MM.1S (cell line): ENCODE results near the gene LRRK1.

Experiments used
- DNase-seq: peaks from one replicate; pipeline ENCODE4 v3.0.0-alpha.2; 2015
- H2AFZ ChIP-seq: fragments of 300-600 bp; sonication (generic); 2 replicates; pipeline ENCODE4 v1.6.0; 2016; ENCODE audit warnings: antibody characterized with exemption, low read length
- H3F3A ChIP-seq: fragments of 300-600 bp; sonication (generic); 2 replicates; pipeline ENCODE4 v1.6.1; 2016; ENCODE audit warnings: mild to moderate bottlenecking, antibody characterized with exemption, low read length, moderate library complexity, mixed read lengths; ENCODE audit not compliant: insufficient read depth
- H3K27ac ChIP-seq: fragments of 300-600 bp; sonication (generic); 2 replicates; pipeline ENCODE4 v1.5.1; 2016; ENCODE audit warnings: mild to moderate bottlenecking, low read length
- H3K27me3 ChIP-seq: fragments of 300-600 bp; sonication (generic); replicated peaks from 2 replicates; pipeline ENCODE4 v1.6.0; 2016; ENCODE audit warnings: low read length; ENCODE audit not compliant: insufficient read depth
- H3K36me3 ChIP-seq: fragments of 300-600 bp; sonication (generic); replicated peaks from 2 replicates; pipeline ENCODE4 v1.6.1; 2016; ENCODE audit warnings: mild to moderate bottlenecking, low read length, mixed read lengths; ENCODE audit not compliant: insufficient read depth
- H3K4me1 ChIP-seq: fragments of 300-600 bp; sonication (generic); 2 replicates; pipeline ENCODE4 v1.6.1; 2016; ENCODE audit warnings: low read length, mixed read lengths
- H3K4me2 ChIP-seq: fragments of 300-600 bp; sonication (generic); 2 replicates; pipeline ENCODE4 v1.6.0; 2016; ENCODE audit warnings: low read depth, low read length
- H3K4me3 ChIP-seq: fragments of 300-600 bp; sonication (generic); 2 replicates; pipeline ENCODE4 v1.5.1; 2016; ENCODE audit warnings: low read length, mixed read lengths
- H3K79me2 ChIP-seq: fragments of 300-600 bp; sonication (generic); 2 replicates; pipeline ENCODE4 v1.6.1; 2016; ENCODE audit warnings: mixed run types, low read length, mixed read lengths
- H3K9ac ChIP-seq: fragments of 300-600 bp; sonication (generic); 2 replicates; pipeline ENCODE4 v1.6.1; 2016; ENCODE audit warnings: low read length, mixed read lengths
- H3K9me2 ChIP-seq: fragments of 300-600 bp; sonication (generic); replicated peaks from 2 replicates; pipeline ENCODE4 v1.6.1; 2016; ENCODE audit warnings: mild to moderate bottlenecking, low read length, mixed read lengths; ENCODE audit not compliant: insufficient read depth
- H3K9me3 ChIP-seq: fragments of 300-600 bp; sonication (generic); replicated peaks from 2 replicates; pipeline ENCODE4 v1.6.1; 2016; ENCODE audit warnings: mild to moderate bottlenecking, low read length, mixed read lengths; ENCODE audit not compliant: insufficient read depth
- H4K20me1 ChIP-seq: fragments of 300-600 bp; sonication (generic); 2 replicates; pipeline ENCODE4 v1.6.1; 2016; ENCODE audit warnings: mild to moderate bottlenecking, low read length, moderate library complexity, mixed read lengths; ENCODE audit not compliant: insufficient read depth
- CTCF ChIP-seq: fragments of 300-600 bp; sonication (generic); IDR thresholded peaks from 2 replicates; pipeline ENCODE4 v1.5.1; 2016; ENCODE audit warnings: antibody characterized with exemption, low read length, mixed read lengths
- EZH2 ChIP-seq: fragments of 300-600 bp; sonication (generic); optimal IDR thresholded peaks from 2 replicates; pipeline ENCODE3; 2017; ENCODE audit warnings: low read depth, mild to moderate bottlenecking, antibody characterized with exemption, low read length, mixed read lengths
- EZH2phosphoT487 ChIP-seq: fragments of 300-600 bp; sonication (generic); IDR thresholded peaks from 2 replicates; pipeline ENCODE4 v1.6.1; 2018; ENCODE audit warnings: antibody characterized with exemption, low read length

Gene LRRK1

GRCh38 chr15:100939791-100940190 lies 20.6 kb downstream of the LRRK1 start:
- H3K27ac ChIP-seq = no peak overlapping the region
- DNase-seq = no peak
- peaks cover 67% of the 10 kb centered on the region for H3K79me2 ChIP-seq
- no peaks in the 10 kb centered on the region for H3K9me2 ChIP-seq
- H3K9ac ChIP-seq = no peak overlapping the region
- no peaks in the 10 kb centered on the region for H3K9me3 ChIP-seq
- no peak overlapping the region for H2AFZ ChIP-seq
- 0 out of 2 replicates have a peak, but pooled peaks cover 5% of the 10 kb centered on the region for H3K4me1 ChIP-seq
- H3K27me3 ChIP-seq = no peaks in the 10 kb centered on the region
- H4K20me1 ChIP-seq = no peaks in the 10 kb centered on the region
- no peak for TF ChIP-seq EZH2phosphoT487
- no peak for TF ChIP-seq CTCF
- no peak for TF ChIP-seq EZH2
- H3K36me3 ChIP-seq = no peaks in the 10 kb centered on the region
- H3F3A ChIP-seq = no peaks in the 10 kb centered on the region
- H3K4me2 ChIP-seq = no peak overlapping the region
- H3K4me3 ChIP-seq = no peak overlapping the region

- no peak for DNase-seq
- H3K9me2 ChIP-seq = no peaks in the 10 kb centered on the region
- H3K4me1 ChIP-seq = 0 out of 2 replicates have a peak, but pooled peaks cover 5% of the 10 kb centered on the region
- no peak overlapping the region for H3K27ac ChIP-seq
- no peaks in the 10 kb centered on the region for H4K20me1 ChIP-seq
- no peak overlapping the region for H2AFZ ChIP-seq
- no peak overlapping the region for H3K4me3 ChIP-seq
- no peaks in the 10 kb centered on the region for H3K9me3 ChIP-seq
- H3K4me2 ChIP-seq = no peak overlapping the region
- no peaks in the 10 kb centered on the region for H3F3A ChIP-seq
- peaks cover 61% of the 10 kb centered on the region for H3K79me2 ChIP-seq
- TF ChIP-seq EZH2 = no peak
- TF ChIP-seq EZH2phosphoT487 = no peak
- no peak for TF ChIP-seq CTCF
- H3K36me3 ChIP-seq = no peaks in the 10 kb centered on the region
- H3K9ac ChIP-seq = no peak overlapping the region
- no peaks in the 10 kb centered on the region for H3K27me3 ChIP-seq
These were observed 21.7 kb downstream of the LRRK1 start for GRCh38 chr15:100940767-100941379.

- no peak overlapping the region for H3K4me3 ChIP-seq
- no peak overlapping the region for H3K27ac ChIP-seq
- no peak overlapping the region for H2AFZ ChIP-seq
- no peaks in the 10 kb centered on the region for H3K9me2 ChIP-seq
- no peak overlapping the region for H3K9ac ChIP-seq
- peaks cover 55% of the 10 kb centered on the region for H3K79me2 ChIP-seq
- H3K9me3 ChIP-seq = no peaks in the 10 kb centered on the region
- 0 out of 2 replicates have a peak, but pooled peaks cover 5% of the 10 kb centered on the region for H3K4me1 ChIP-seq
- H3K36me3 ChIP-seq = no peaks in the 10 kb centered on the region
- no peaks in the 10 kb centered on the region for H3F3A ChIP-seq
- no peak for TF ChIP-seq EZH2phosphoT487
- no peak for TF ChIP-seq CTCF
- TF ChIP-seq EZH2 = no peak
- H3K4me2 ChIP-seq = no peak overlapping the region
- no peaks in the 10 kb centered on the region for H3K27me3 ChIP-seq
- DNase-seq = no peak
- no peaks in the 10 kb centered on the region for H4K20me1 ChIP-seq
These were observed 22.4 kb downstream of the LRRK1 start for GRCh38 chr15:100941536-100941935.
